HG02763 (cell line): ENCODE data around the gene KDM4C.

Experiments used
- ATAC-seq: cut with Tn5 transposase; IDR thresholded peaks from one replicate; pipeline ENCODE4 v1.9.1; 2021; ENCODE audit warnings: mild to moderate bottlenecking, moderate library complexity; ENCODE audit not compliant: unreplicated experiment

Gene KDM4C

GRCh38 chr9:6961845-6962522 lies 204.2 kb downstream of the KDM4C start:
- ATAC-seq, result no peak

GRCh38 chr9:6965566-6965965 lies 207.8 kb downstream of the KDM4C start:
- ATAC-seq, result no peak

DNA sequence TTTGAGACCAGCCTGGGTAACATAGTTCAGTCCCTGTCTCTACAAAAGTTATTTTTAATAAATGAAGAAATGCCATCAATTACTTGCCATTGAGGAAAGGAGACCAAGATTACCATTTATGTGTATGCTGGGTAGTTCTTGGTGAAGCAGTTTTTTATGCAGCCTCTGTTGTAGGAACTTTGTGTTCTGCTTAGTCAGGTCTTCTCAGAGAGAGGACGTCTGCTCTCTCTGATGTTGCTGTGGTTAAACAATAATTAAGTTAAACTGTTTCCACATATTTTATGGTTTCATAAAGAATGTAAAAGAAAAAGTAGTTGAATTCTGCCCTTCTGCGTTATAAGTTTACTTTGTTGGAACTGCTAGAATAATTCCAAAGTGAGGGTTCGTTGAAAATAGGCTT lies 210.5 kb downstream of the KDM4C start:
- ATAC-seq, result no peak

DNA sequence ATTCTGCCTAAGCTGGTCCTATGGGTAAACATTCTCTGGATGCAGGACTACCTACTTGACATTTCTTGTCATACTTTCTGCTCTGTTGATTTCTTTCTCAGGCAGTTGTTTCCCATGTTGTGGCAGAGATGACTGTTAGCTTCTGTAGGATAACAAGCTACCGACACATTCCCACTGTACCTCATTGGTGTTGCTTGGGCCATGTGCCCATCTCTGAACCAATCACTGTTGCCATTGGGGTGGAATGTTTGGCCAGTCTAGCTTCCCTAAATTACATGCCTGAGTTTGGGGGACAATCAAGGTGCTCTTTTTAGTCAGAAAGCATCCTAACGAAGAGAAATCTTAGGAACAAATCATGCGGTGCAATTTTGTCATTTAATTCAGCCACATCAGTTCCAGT lies 212.0 kb downstream of the KDM4C start:
- ATAC-seq, result no peak

GRCh38 chr9:6973089-6973488 lies 215.3 kb downstream of the KDM4C start:
- ATAC-seq, result no peak

- peak; percentile 98 for ATAC-seq
Measured at GRCh38 chr9:6973762-6974161, 216.0 kb downstream of the KDM4C start.

DNA sequence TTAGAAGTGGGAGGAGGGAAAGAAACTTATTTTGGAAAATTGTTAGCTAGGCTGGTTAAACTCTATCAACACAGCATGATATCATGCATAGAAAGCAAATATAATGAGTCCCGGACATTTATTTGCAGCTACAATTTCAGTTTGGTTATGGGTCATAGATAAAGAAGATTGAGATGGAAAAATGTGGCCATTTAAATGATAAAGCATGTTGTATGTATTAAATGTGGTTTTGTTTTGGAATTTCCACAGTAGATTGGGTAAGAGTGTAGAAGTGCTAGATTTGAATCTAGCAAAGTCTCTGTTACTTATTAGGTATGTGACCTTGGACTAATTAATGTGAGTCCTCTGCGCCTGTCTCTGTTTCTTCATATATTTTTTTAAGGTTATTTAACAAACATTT lies 217.4 kb downstream of the KDM4C start:
- ATAC-seq, result no peak

DNA sequence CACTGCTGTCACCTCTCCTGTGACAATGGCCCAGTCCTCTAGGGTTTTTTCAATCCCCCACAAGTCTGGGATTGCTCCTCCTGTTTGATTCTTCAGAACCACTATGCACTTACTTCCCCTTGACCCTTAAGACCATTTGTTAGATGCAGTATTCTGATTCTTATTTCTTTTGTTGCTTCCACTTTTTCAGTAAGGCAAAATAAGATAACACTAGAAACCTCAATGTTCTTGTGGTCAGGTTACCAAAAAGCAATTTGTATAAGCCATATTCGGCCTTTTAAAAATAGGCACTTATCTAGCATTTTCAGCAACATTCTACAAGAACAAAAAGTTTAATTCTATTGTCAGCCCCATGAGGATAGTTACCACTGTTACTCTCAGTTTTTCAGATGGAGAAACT lies 220.0 kb downstream of the KDM4C start:
- ATAC-seq, result no peak

GRCh38 chr9:6978591-6978990 lies 220.8 kb downstream of the KDM4C start:
- no peak for ATAC-seq

DNA sequence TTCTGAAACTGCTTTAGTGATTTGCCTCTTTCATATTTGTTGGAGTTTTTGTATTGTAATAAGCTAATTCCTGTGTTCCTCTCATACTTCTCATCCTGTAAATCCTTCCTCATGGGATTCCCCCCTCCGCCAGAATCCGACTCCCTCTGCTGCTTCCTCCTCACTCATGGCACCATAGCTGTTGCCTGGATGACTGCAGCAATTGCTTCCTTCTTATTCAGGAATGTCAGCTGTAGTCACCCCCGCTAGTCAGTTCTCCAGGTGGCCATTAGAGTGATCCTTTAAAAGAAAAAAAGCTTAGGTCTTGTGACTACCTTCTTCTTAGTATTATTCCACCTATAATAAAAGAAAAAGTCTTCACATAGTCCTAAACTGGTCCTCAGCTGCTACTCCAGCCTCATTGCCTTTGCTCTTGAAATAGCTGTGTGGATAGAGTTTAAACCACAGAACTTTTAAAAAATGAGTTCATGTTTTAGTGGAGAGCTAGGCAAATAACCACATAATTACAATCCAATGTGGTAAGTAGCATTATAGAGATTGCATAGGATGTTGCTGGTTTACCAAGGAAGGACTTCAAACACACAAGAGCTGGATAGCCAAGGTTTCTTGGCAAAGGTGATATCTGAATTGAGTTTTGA lies 227.3 kb downstream of the KDM4C start:
- no peak for ATAC-seq

GRCh38 chr9:6986141-6986815 lies 228.5 kb downstream of the KDM4C start:
- no peak for ATAC-seq

GRCh38 chr9:6987381-6987780 lies 229.6 kb downstream of the KDM4C start:
- no peak for ATAC-seq

DNA sequence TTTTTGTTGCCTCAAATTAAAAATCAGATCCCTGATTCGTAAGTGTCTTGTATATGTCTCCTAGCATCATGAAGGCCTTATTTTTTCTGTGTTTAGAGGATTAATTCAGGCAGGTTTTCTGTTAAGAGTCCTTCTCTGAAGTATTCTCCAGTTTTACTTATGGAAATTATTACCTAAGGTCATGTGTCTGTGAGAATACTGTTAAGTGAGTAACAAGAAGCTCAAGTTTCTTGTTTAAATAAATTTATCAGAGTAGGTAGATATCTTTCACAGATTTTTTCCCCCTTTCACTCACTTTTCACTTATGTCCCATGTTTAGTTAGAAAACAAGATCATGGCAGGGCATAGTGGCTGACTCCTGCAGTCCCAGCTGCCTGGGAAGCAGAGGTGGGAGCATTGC lies 233.6 kb downstream of the KDM4C start:
- ATAC-seq, result no peak

- no peak for ATAC-seq
Measured at GRCh38 chr9:6996061-6996854, 238.5 kb downstream of the KDM4C start.

GRCh38 chr9:6997330-6997729 lies 239.6 kb downstream of the KDM4C start:
- no peak for ATAC-seq

DNA sequence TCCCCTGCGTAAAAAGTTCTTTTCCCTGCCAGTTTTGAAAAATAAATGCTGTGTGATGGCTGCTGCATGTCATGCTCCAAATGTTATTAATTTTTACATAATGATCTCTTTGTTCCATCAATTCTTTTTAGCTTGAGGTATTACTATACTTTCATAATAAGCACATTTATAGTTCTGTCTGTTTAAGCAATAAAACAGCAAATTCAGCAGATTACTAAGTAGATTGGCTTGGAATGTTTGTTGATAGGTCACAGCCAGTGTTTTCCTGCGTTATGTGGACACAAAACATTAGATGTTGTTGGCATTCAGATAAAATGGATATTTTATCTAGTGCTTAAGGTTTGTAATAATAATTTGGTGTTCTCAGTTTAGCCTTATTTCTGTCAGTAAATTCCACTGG lies 242.0 kb downstream of the KDM4C start:
- no peak for ATAC-seq

DNA sequence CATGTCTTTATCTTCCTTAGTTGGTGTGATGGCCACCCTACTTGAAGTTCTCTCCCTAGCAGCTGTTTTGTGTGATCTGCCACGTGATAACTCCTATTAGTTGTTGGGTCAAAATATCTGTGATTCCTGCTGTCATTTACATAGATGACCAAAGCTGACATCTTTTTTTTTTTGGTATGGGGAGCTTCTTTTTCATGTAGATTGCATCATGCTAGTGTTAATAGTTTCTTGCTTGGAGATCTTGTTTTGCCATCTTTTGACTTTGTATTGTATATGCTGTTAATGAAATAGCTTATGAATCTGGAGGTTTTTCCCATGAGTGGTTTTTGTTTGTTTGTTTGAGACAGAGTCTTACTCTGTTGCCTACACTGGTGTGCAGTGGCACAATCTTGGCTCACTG lies 243.8 kb downstream of the KDM4C start:
- no peak for ATAC-seq

GRCh38 chr9:7003861-7004260 lies 246.1 kb downstream of the KDM4C start:
- ATAC-seq, result no peak

- ATAC-seq, result no peak
Measured at GRCh38 chr9:7006417-7006816, 248.6 kb downstream of the KDM4C start.

DNA sequence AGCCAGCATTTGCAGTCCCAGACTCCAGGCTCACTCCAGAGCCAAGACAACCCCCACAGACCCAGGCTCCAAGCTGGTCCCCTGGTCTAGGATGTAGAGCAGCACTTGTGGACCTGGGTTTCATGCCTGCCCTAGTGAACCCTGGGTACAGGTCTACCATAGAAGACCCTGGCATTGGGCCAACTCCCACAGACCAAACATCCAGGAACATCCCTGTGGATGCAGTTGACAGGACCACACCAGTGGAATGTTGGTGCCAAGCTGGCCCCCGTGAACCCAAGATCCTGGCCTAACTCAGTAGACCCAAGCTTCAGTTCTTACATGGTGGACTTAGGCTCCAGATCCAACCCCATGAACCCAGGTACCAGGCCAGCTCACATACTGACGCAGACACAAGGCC lies 250.6 kb downstream of the KDM4C start:
- ATAC-seq, result no peak

DNA sequence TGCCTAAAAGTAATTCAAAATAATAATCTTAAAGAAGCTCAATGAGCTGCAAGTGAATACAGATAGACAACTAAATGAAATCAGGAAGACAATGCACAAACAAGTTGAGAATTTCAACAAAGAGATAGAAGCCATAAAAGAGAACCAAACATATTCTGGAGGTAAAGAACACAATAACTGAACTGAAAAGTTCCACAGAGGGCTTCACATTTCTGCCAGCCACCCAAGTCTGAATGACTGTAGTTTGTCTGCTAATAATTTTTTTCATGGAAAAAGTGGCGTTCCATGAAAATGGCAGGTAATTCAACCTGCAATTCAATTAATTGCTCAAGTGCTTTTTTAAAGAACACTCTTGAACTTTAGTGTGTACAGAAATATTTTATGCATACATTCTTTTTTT lies 251.3 kb downstream of the KDM4C start:
- no peak for ATAC-seq
